ENCODE data around the gene MRRF.
"Not testable (repeated sequence)": the region's sequence is repeated elsewhere in the genome, so short reads cannot be mapped to it uniquely, and the experiment has no call there.

The MRRF gene

GRCh38 chr9:122277285-122277897, 12.7 kb downstream of the MRRF start:
- no peak for DNase-seq (ENCODE audit: low spot score)

- no peak for DNase-seq (ENCODE audit: low spot score)
Observed at GRCh38 chr9:122281368-122281767, 16.7 kb downstream of the MRRF start.

GRCh38 chr9:122286764-122287163, 22.1 kb downstream of the MRRF start:
- no peak for DNase-seq (ENCODE audit: low spot score)

- DNase-seq (ENCODE audit: low spot score) = no peak
Observed at GRCh38 chr9:122287214-122287720, 22.6 kb downstream of the MRRF start.

- DNase-seq (ENCODE audit: low spot score) = no peak
Observed at GRCh38 chr9:122291458-122291857, 26.8 kb downstream of the MRRF start.

GRCh38 chr9:122294531-122294930, 29.8 kb downstream of the MRRF start:
- DNase-seq (ENCODE audit: low spot score) = no peak

- no peak for DNase-seq (ENCODE audit: low spot score)
Observed at GRCh38 chr9:122297512-122297911, 32.8 kb downstream of the MRRF start.

GRCh38 chr9:122302237-122303093, 37.8 kb downstream of the MRRF start:
- DNase-seq (ENCODE audit: low spot score) = no peak

- DNase-seq (ENCODE audit: low spot score) = no peak
Observed at GRCh38 chr9:122307061-122307460, 42.4 kb downstream of the MRRF start.

GRCh38 chr9:122307925-122308324, 43.2 kb downstream of the MRRF start:
- DNase-seq (ENCODE audit: low spot score) = no peak

GRCh38 chr9:122309861-122310260, 45.2 kb downstream of the MRRF start:
- no peak for DNase-seq (ENCODE audit: low spot score)

- DNase-seq (ENCODE audit: low spot score) = no peak
Observed at GRCh38 chr9:122314165-122314564, 49.5 kb downstream of the MRRF start.

GRCh38 chr9:122315534-122315933, 50.9 kb downstream of the MRRF start:
- DNase-seq (ENCODE audit: low spot score) = no peak

- DNase-seq (ENCODE audit: low spot score) = no peak
Observed at GRCh38 chr9:122318284-122318683, 53.6 kb downstream of the MRRF start.

GRCh38 chr9:122320413-122320881, 55.8 kb downstream of the MRRF start:
- DNase-seq (ENCODE audit: low spot score) = no peak

GRCh38 chr9:122322553-122322952, 57.9 kb downstream of the MRRF start:
- DNase-seq (ENCODE audit: low spot score) = no peak

GRCh38 chr9:122324665-122325064, 60.0 kb downstream of the MRRF start:
- not testable (repeated sequence) for DNase-seq (ENCODE audit: low spot score)

GRCh38 chr9:122325124-122325523, 60.4 kb downstream of the MRRF start:
- DNase-seq (ENCODE audit: low spot score) = peak; percentile 17

GRCh38 chr9:122327175-122327574, 62.5 kb downstream of the MRRF start:
- no peak for DNase-seq (ENCODE audit: low spot score)

- DNase-seq (ENCODE audit: low spot score) = no peak
Observed at GRCh38 chr9:122329597-122329996, 64.9 kb downstream of the MRRF start.

- not testable (repeated sequence) for DNase-seq (ENCODE audit: low spot score)
Observed at GRCh38 chr9:122330466-122330865, 65.8 kb downstream of the MRRF start.

- no peak for DNase-seq (ENCODE audit: low spot score)
Observed at GRCh38 chr9:122331523-122331927, 66.8 kb downstream of the MRRF start.

- no peak for DNase-seq (ENCODE audit: low spot score)
Observed at GRCh38 chr9:122332083-122332482, 67.4 kb downstream of the MRRF start.
